ENCODE data around the gene TAF12.
"Not testable (repeated sequence)": the region's sequence is repeated elsewhere in the genome, so short reads cannot be mapped to it uniquely, and the experiment has no call there.

Gene TAF12

DNA sequence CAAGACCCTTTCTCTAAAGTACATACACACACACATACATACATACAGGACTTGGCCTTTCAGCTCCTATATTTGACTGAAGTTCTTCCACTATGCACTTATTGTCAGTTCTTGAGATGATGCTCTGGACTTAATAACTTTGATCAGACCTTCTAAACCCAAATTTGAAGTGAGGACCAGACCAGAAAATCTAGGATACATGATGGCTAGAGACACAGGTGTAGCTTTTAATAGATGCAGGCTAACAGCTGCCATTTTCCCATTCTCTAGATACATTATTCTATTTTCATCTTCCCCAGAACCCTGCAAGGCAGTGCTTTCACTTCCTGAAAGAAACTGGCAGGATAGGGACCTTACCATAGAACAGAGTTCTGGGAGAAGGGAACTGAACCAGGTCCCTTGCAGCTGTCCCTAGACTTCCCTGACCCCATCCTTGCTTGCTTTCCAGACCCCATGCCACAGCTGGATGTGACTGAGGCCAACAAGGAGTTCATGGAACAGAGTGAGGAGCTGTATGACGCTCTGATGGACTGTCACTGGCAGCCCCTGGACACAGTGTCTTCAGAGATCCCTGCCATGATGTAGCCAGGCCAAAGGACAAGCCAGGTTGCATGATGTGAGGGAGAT, 65.7 kb downstream of the TAF12 start:
- Histone ChIP-seq H4K20me1 (ENCODE audit: insufficient read depth, low read length) (peaks cover 28% of the 10 kb centered on the region), H3K27ac (ENCODE audit: low read length) (no peak overlapping the region), H2AFZ (ENCODE audit: low read depth, low read length) (no peak overlapping the region), H3K27me3 (ENCODE audit: insufficient read depth, low read length, poor library complexity) (no peaks in the 10 kb centered on the region), H3K36me3 (ENCODE audit: insufficient read depth, low read length) (peaks cover 64% of the 10 kb centered on the region), H3K4me2 (ENCODE audit: insufficient read depth, low read length) (no peak overlapping the region), H3K4me1 (ENCODE audit: insufficient read depth, low read length) (peaks cover 29% of the 10 kb centered on the region), H3K4me3 (ENCODE audit: low read depth in 1 of 2, low read length in 2 of 2) (no peak overlapping the region), H3K79me2 (ENCODE audit: insufficient read depth, low read length) (peaks cover 29% of the 10 kb centered on the region), H3K9me3 (ENCODE audit: insufficient read depth, low read length, severe bottlenecking) (no peaks in the 10 kb centered on the region), H3K9ac (ENCODE audit: low read depth, low read length) (no peak overlapping the region)
- TF ChIP-seq EZH2 (IDR thresholded peaks at IDR 0.05; ENCODE audit: borderline replicate concordance, low read depth, low read length, severe bottlenecking) (no peak), CTCF (IDR thresholded peaks at IDR 0.05; ENCODE audit: borderline replicate concordance, extremely low read depth, low read length, poor library complexity, severe bottlenecking) (no peak)
- ATAC-seq (ENCODE audit: insufficient read depth, low read depth) (no peak), DNase-seq (peak; percentile 15)

DNA sequence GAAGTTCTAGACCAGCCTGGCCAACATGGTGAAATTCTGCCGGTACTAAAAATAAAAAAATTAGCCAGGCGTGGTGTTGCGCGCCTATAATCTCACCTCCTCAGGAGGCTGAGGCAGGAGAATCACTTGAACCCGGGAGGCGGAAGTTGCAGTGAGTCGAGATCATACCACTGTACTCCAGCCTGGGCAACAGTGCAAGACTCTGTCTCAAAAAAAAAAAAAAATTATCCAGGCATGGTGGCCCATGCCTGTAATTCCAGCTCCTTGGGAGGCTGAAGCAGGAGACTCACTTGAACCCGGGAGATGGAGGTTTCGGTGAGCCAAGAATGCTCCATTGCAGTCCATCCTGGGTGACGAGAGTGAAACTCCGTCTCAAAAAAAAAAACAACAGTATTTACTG, 69.3 kb downstream of the TAF12 start:
- no peak overlapping the region for H3K4me3 ChIP-seq (ENCODE audit: low read depth in 1 of 2, low read length in 2 of 2)
- peaks cover 1% of the 10 kb centered on the region; the same call in 1 of the 2 replicates for H4K20me1 ChIP-seq (ENCODE audit: insufficient read depth, low read length)
- H3K36me3 ChIP-seq (ENCODE audit: insufficient read depth, low read length), result peaks cover 55% of the 10 kb centered on the region
- H3K27ac ChIP-seq (ENCODE audit: low read length), result no peak overlapping the region
- TF ChIP-seq CTCF (IDR thresholded peaks at IDR 0.05; ENCODE audit: borderline replicate concordance, extremely low read depth, low read length, poor library complexity, severe bottlenecking) (no peak), EZH2 (IDR thresholded peaks at IDR 0.05; ENCODE audit: borderline replicate concordance, low read depth, low read length, severe bottlenecking) (no peak)
- H3K4me1 ChIP-seq (ENCODE audit: insufficient read depth, low read length), result 0 out of 2 replicates have a peak, but pooled peaks cover under 1% of the 10 kb centered on the region
- ATAC-seq (ENCODE audit: insufficient read depth, low read depth), result no peak
- DNase-seq, result no peak
- H3K27me3 ChIP-seq (ENCODE audit: insufficient read depth, low read length, poor library complexity), result no peaks in the 10 kb centered on the region
- H3K4me2 ChIP-seq (ENCODE audit: insufficient read depth, low read length), result no peak overlapping the region
- no peaks in the 10 kb centered on the region for H3K79me2 ChIP-seq (ENCODE audit: insufficient read depth, low read length)
- no peak overlapping the region for H2AFZ ChIP-seq (ENCODE audit: low read depth, low read length)
- no peaks in the 10 kb centered on the region for H3K9me3 ChIP-seq (ENCODE audit: insufficient read depth, low read length, severe bottlenecking)
- H3K9ac ChIP-seq (ENCODE audit: low read depth, low read length), result no peak overlapping the region

DNA sequence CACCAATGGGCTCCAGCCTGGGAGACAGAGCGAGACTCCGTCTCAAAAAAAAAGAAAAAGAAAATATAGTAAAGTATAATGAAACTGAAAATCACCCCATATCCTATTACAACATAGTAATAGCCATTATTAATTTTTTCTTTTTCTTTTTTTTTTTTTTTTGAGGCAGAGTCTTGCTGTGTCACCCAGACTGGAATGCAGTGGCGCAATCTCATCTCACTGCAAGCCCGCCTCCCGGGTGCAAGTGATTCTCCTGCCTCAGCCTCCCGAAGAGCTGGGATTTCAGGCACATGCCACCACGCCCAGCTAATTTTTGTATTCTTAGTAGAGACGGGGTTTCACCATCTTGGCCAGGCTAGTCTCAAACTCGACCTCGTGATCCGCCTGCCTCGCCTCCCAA, 70.0 kb downstream of the TAF12 start:
- not testable (repeated sequence) for H2AFZ ChIP-seq (ENCODE audit: low read depth, low read length); H3K27me3 ChIP-seq (ENCODE audit: insufficient read depth, low read length, poor library complexity); H3K79me2 ChIP-seq (ENCODE audit: insufficient read depth, low read length); H3K9me3 ChIP-seq (ENCODE audit: insufficient read depth, low read length, severe bottlenecking); H3K4me1 ChIP-seq (ENCODE audit: insufficient read depth, low read length); H3K4me2 ChIP-seq (ENCODE audit: insufficient read depth, low read length); H3K4me3 ChIP-seq (ENCODE audit: low read depth in 1 of 2, low read length in 2 of 2); H4K20me1 ChIP-seq (ENCODE audit: insufficient read depth, low read length); H3K9ac ChIP-seq (ENCODE audit: low read depth, low read length); DNase-seq; H3K27ac ChIP-seq (ENCODE audit: low read length); ATAC-seq (ENCODE audit: insufficient read depth, low read depth)
- H3K36me3 ChIP-seq (ENCODE audit: insufficient read depth, low read length), result peaks cover 55% of the 10 kb centered on the region

GRCh38 chr1:28571911-28572310, 71.0 kb downstream of the TAF12 start:
- H3K4me3 ChIP-seq (ENCODE audit: low read depth in 1 of 2, low read length in 2 of 2), result no peak overlapping the region
- H3K27me3 ChIP-seq (ENCODE audit: insufficient read depth, low read length, poor library complexity), result no peaks in the 10 kb centered on the region
- H3K36me3 ChIP-seq (ENCODE audit: insufficient read depth, low read length), result peaks cover 55% of the 10 kb centered on the region
- no peaks in the 10 kb centered on the region for H3K9me3 ChIP-seq (ENCODE audit: insufficient read depth, low read length, severe bottlenecking)
- no peaks in the 10 kb centered on the region for H4K20me1 ChIP-seq (ENCODE audit: insufficient read depth, low read length)
- H3K27ac ChIP-seq (ENCODE audit: low read length), result no peak overlapping the region
- no peak overlapping the region for H3K9ac ChIP-seq (ENCODE audit: low read depth, low read length)
- no peak overlapping the region for H2AFZ ChIP-seq (ENCODE audit: low read depth, low read length)
- TF ChIP-seq EZH2 (IDR thresholded peaks at IDR 0.05; ENCODE audit: borderline replicate concordance, low read depth, low read length, severe bottlenecking), result no peak
- no peak for TF ChIP-seq CTCF (IDR thresholded peaks at IDR 0.05; ENCODE audit: borderline replicate concordance, extremely low read depth, low read length, poor library complexity, severe bottlenecking)
- ATAC-seq (ENCODE audit: insufficient read depth, low read depth) (no peak), DNase-seq (no peak)
- no peaks in the 10 kb centered on the region for H3K79me2 ChIP-seq (ENCODE audit: insufficient read depth, low read length)
- H3K4me1 ChIP-seq (ENCODE audit: insufficient read depth, low read length), result no peaks in the 10 kb centered on the region
- no peak overlapping the region for H3K4me2 ChIP-seq (ENCODE audit: insufficient read depth, low read length)

Measured in DND-41 (cell line).